Stimulated activated effector memory CD8-positive, alpha-beta T cell treated with anti-CD3 and anti-CD28 coated beads, Interleukin-12 subunit alpha, Interleukin-12 subunit beta, amount 100 ng/mL, for 72 hours (primary cell): ENCODE data around the gene MRPL19.
"Not testable (repeated sequence)": the region's sequence is repeated elsewhere in the genome, so short reads cannot be mapped to it uniquely, and the experiment has no call there.

Experiments
- ATAC-seq: fragments of 150-1000 bp; cut with Tn5 transposase; 2 replicates; pipeline ENCODE4 v1.10.0; 2021
- DNase-seq, 2 donors: peaks; one replicate each; pipeline ENCODE4 v3.0.0; 2021 to 2022; ENCODE audit warnings: low spot score in 2 of 2
- H3K27ac Mint-ChIP-seq: one replicate; pipeline ENCODE4 v1.8.0; 2022; ENCODE audit warnings: mild to moderate bottlenecking, mixed read lengths
- H3K36me3 Mint-ChIP-seq: one replicate; pipeline ENCODE4 v1.8.0; 2022; ENCODE audit warnings: mild to moderate bottlenecking, mixed read lengths
- H3K4me1 Mint-ChIP-seq: one replicate; pipeline ENCODE4 v1.8.0; 2022; ENCODE audit warnings: mixed read lengths
- H3K4me3 Mint-ChIP-seq: one replicate; pipeline ENCODE4 v1.8.0; 2022; ENCODE audit warnings: mild to moderate bottlenecking, mixed read lengths
- H3K9me3 Mint-ChIP-seq: one replicate; pipeline ENCODE4 v1.8.0; 2022; ENCODE audit warnings: mixed read lengths

The MRPL19 gene

GRCh38 chr2:75679556-75679955 is 33.0 kb downstream of the MRPL19 start:
- ATAC-seq (no peak), DNase-seq (no peak)
- Mint-ChIP-seq H3K4me1 (peaks cover 13% of the 10 kb centered on the region), H3K36me3 (peaks cover 20% of the 10 kb centered on the region), H3K4me3 (no peak overlapping the region), H3K27ac (peak overlapping the region; percentile 1), H3K9me3 (no peaks in the 10 kb centered on the region)

DNA sequence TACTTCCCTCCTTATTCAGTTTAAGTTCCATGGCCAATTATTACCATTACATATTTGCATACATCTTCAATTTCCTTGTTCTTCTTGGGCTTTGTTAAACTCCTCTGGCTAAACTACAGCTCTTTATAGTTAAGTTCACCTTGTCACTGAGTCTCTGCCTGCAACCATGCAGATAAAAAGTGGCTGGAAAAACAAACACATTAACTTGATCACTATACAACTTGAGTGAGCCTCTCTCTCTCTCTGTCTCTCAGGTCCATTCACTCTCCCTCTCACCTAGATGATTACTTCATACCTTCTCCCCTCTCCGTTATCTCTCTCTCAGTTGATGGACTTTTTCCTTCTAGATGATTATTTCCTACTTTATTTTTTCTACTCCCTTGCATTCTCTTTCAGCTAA is 33.8 kb downstream of the MRPL19 start:
- Mint-ChIP-seq H3K36me3 (peaks cover 20% of the 10 kb centered on the region), H3K9me3 (no peaks in the 10 kb centered on the region), H3K4me3 (no peak overlapping the region), H3K4me1 (peaks cover 13% of the 10 kb centered on the region), H3K27ac (peak overlapping the region; percentile 60)
- ATAC-seq: no peak
- no peak for DNase-seq

DNA sequence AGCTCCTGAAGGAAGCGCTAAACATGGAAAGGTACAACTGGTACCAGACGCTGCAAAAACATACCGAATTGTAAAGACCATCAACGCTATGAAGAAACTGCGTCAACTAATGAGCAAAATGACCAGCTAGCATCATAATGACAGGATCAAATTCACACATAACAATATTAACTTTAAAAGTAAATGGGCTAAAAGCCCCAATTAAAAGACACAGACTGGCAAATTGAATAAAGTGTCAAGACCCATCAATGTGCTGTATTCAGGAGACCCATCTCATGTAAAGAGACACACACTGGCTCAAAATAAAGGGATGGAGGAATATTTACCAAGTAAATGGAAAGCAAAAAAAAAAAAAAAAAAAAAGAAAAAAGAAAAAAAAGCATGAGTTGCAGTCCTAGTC is 36.8 kb downstream of the MRPL19 start:
- not testable (repeated sequence) for ATAC-seq

DNA sequence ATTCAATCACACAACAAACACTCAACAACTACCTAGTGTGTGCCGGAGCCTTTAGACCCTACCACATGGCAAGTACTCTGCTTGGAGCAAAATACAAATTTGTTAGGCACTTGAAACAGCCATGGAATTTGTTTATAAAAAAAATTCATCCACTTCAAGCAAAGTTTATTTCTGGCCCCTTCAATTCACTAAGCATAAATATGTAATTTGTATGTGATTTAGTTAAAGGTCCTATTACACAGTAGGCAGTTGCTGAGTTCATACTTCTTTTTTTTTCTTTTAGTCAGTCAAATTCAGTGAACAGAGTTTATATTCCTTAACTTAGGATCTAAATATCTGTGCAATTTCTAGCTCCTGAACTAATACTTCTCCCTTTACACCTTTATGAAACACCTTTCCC is 41.6 kb downstream of the MRPL19 start:
- ATAC-seq (no peak), DNase-seq (no peak)
- Mint-ChIP-seq H3K4me1 (peaks cover 9% of the 10 kb centered on the region), H3K9me3 (no peaks in the 10 kb centered on the region), H3K36me3 (peaks cover 70% of the 10 kb centered on the region), H3K4me3 (no peak overlapping the region), H3K27ac (no peak overlapping the region)

More for the DNA sequence above, 36.8 kb downstream of the MRPL19 start:
- not testable (repeated sequence) for H3K27ac Mint-ChIP-seq, H3K4me1 Mint-ChIP-seq, H3K4me3 Mint-ChIP-seq, H3K9me3 Mint-ChIP-seq, DNase-seq
- peaks cover 42% of the 10 kb centered on the region for H3K36me3 Mint-ChIP-seq

GRCh38 chr2:75698918-75699317 is 52.3 kb downstream of the MRPL19 start:
- H3K4me1 Mint-ChIP-seq: no peaks in the 10 kb centered on the region
- no peaks in the 10 kb centered on the region for H3K9me3 Mint-ChIP-seq

DNA sequence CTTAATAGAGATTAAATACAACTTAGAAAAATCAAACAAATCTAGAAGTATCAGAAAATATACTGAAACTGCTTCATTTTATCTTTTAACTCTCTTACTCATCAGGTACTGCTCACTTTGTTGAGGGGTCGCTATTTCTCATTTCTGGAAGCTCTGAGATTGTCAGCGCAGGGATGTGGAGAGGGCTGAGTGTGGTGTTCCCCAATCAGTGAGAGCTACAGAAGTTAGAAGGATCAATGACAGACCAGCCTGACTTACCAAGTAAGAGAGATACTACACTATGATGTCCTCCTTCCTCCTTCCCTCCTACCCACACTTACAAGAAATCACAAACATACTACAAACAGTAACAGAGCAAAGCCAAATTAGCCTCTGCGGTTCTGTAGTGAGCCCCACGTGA is 56.0 kb downstream of the MRPL19 start:
- H3K4me3 Mint-ChIP-seq: no peak overlapping the region
- H3K36me3 Mint-ChIP-seq: peaks cover 89% of the 10 kb centered on the region
- no peaks in the 10 kb centered on the region for H3K9me3 Mint-ChIP-seq
- DNase-seq (no peak), ATAC-seq (no peak)
- no peaks in the 10 kb centered on the region for H3K4me1 Mint-ChIP-seq
- H3K27ac Mint-ChIP-seq: peak overlapping the region; percentile 13

More at GRCh38 chr2:75698918-75699317, 52.3 kb downstream of the MRPL19 start:
- H3K4me3 Mint-ChIP-seq: no peak overlapping the region
- DNase-seq (no peak), ATAC-seq (no peak)
- H3K36me3 Mint-ChIP-seq: peaks cover 84% of the 10 kb centered on the region
- no peak overlapping the region for H3K27ac Mint-ChIP-seq

DNA sequence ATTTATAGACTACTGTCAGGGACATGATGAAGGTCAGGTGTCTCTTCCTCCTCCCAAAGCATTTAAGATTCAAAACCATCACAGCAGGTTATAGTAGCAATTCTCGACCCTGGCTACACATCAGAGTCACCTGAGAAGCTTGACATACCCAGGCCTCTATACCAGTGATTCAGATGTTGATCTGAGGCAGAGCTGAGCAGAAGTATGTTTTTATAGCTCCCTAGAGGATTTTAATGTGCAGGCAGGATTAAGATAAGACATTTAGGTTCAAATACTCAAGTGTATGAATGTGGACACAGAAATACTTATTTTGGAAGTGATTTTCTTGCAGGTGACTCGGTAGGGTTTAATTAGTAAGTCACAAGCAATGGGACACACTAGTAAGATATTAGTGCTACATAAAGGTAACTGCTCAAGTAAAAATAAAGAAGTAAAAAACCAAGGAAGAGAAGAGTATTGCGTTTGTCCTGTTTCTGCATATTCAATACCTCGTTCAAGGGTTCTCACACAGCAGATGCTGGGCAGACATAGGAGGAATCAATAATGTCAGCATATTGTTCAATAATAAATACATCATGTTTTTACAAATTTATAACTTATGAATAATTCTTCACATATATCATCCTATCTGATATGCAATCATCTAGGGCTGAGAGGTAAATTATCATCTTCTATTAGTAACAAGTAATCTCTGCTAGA is 57.2 kb downstream of the MRPL19 start:
- H3K9me3 Mint-ChIP-seq: no peaks in the 10 kb centered on the region
- DNase-seq (no peak), ATAC-seq (no peak)
- H3K4me1 Mint-ChIP-seq: no peaks in the 10 kb centered on the region
- H3K36me3 Mint-ChIP-seq: peaks cover 78% of the 10 kb centered on the region
- H3K4me3 Mint-ChIP-seq: no peak overlapping the region
- no peak overlapping the region for H3K27ac Mint-ChIP-seq

- H3K9me3 Mint-ChIP-seq: no peaks in the 10 kb centered on the region
- H3K4me3 Mint-ChIP-seq: no peak overlapping the region
- H3K36me3 Mint-ChIP-seq: peaks cover 56% of the 10 kb centered on the region
- DNase-seq (no peak), ATAC-seq (no peak)
- H3K27ac Mint-ChIP-seq: no peak overlapping the region
- H3K4me1 Mint-ChIP-seq: peaks cover 7% of the 10 kb centered on the region
Measured at GRCh38 chr2:75705921-75706320, 59.3 kb downstream of the MRPL19 start.

GRCh38 chr2:75707901-75708300 is 61.3 kb downstream of the MRPL19 start:
- no peak for DNase-seq
- peaks cover 7% of the 10 kb centered on the region for H3K4me1 Mint-ChIP-seq
- peak overlapping the region; percentile 63 for H3K27ac Mint-ChIP-seq
- peak overlapping the region; percentile 63 for H3K4me3 Mint-ChIP-seq
- H3K9me3 Mint-ChIP-seq: no peaks in the 10 kb centered on the region
- H3K36me3 Mint-ChIP-seq: peaks cover 36% of the 10 kb centered on the region
- ATAC-seq: no peak

- peaks cover 7% of the 10 kb centered on the region for H3K4me1 Mint-ChIP-seq
- ATAC-seq (no peak), DNase-seq (no peak)
- peak overlapping the region; percentile 24 for H3K27ac Mint-ChIP-seq
- peaks cover 22% of the 10 kb centered on the region for H3K36me3 Mint-ChIP-seq
- H3K4me3 Mint-ChIP-seq: peak overlapping the region; percentile 63
- no peaks in the 10 kb centered on the region for H3K9me3 Mint-ChIP-seq
Measured at GRCh38 chr2:75709297-75709696, 62.7 kb downstream of the MRPL19 start.

- Mint-ChIP-seq H3K4me3 (peak overlapping the region; percentile 63), H3K36me3 (peaks cover 13% of the 10 kb centered on the region), H3K27ac (peak overlapping the region; percentile 96), H3K9me3 (no peaks in the 10 kb centered on the region), H3K4me1 (peaks cover 13% of the 10 kb centered on the region)
- ATAC-seq: peak; percentile 65
- DNase-seq: no peak
Measured at GRCh38 chr2:75710220-75710576, 63.6 kb downstream of the MRPL19 start.

DNA sequence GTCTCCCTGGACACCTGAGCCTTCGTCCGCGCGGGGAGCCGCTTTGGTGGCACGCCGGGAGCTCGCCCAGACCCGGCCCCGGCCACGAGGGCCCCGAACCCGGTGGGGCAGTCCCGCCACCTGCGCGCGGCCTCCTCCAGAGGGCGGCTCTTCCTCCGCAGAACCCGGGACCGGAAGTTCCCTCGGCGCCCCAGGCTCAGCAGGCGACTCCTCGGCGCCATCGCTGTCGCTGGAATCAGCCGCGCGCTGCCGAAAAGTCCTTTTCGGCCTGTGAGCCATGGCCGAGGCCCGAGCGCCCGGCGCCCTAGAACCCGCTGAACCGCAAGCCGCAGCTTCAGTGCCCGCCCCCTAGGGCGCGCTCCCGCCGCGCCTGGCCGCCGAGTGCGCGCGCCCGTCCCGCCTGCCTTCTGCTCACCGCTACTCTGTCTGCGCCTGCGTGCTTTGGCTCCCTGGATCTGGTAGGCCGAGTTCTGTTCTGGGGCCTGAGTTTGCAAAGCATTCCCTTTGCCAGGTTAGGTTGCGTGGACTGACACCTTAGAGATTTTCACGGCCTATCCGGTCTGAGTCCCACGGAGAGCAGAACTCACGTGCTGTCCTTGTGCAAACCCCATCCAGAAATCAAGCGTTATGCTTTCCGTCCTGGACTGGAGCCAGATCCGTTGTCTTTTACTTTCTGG is 64.1 kb downstream of the MRPL19 start, which contains the start of gene GCFC2:
GCFC2 (minus strand) TSS at position 339 of the 677 bp plus-strand sequence; CDS start at position 279, 60 bp downstream.
- H3K4me3 Mint-ChIP-seq: peak within 1 kb of the TSS; percentile 63
- DNase-seq (peak; percentile 86 to 93), ATAC-seq (peak; percentile 90)
- peaks cover 13% of the 10 kb centered on the region for H3K4me1 Mint-ChIP-seq
- H3K27ac Mint-ChIP-seq: peak within 1 kb of the TSS; percentile 96
- peaks cover 8% of the 10 kb centered on the region for H3K36me3 Mint-ChIP-seq
- H3K9me3 Mint-ChIP-seq: no peaks in the 10 kb centered on the region

DNA sequence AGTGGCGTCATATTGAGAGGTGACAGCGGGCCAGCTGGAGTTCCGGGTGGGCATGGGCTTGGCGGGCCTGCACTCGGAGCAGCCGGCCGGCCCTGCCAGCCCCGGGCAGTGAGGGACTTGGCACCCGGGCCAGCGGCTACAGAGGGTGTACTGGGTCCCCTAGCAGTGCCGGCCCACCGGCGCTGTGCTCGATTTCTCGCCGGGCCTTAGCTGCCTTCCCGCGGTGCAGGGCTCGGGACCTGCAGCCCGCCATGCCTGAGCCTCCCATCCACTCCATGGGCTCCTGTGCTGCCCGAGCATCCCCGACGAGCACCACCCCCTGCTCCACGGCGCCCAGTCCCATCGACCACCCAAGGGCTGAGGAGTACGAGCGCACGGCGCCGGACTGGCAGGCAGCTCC is 65.0 kb downstream of the MRPL19 start:
- peak overlapping the region; percentile 63 for H3K4me3 Mint-ChIP-seq
- not testable (repeated sequence) for ATAC-seq, H3K36me3 Mint-ChIP-seq, H3K9me3 Mint-ChIP-seq, DNase-seq
- H3K4me1 Mint-ChIP-seq: peaks cover 13% of the 10 kb centered on the region
- peak overlapping the region; percentile 96 for H3K27ac Mint-ChIP-seq

DNA sequence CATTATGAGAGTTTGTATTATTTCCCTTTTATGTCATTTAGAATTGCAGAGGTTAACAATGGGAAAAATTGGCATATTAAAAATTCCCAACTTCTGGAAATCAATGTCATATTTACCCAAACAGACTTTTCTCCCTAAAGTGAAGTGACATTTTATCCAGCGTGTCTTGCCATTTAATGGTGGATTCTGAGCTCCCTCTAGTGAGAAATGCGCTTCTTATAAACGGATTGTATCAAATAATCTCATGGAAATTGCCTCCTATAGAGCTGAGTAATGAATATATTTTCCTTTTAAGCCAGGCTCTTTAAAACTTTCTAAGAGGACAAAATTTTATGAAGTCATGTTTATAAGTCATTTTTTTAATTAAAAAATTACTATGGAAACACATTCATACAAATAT is 69.8 kb downstream of the MRPL19 start:
- DNase-seq: no peak
- Mint-ChIP-seq H3K27ac (no peak overlapping the region), H3K9me3 (no peaks in the 10 kb centered on the region), H3K4me1 (peaks cover 6% of the 10 kb centered on the region), H3K36me3 (no peaks in the 10 kb centered on the region), H3K4me3 (no peak overlapping the region)
- ATAC-seq: no peak

- H3K27ac Mint-ChIP-seq: no peak overlapping the region
- ATAC-seq (no peak), DNase-seq (no peak)
- H3K4me3 Mint-ChIP-seq: no peak overlapping the region
- H3K9me3 Mint-ChIP-seq: no peaks in the 10 kb centered on the region
- peaks cover 5% of the 10 kb centered on the region for H3K4me1 Mint-ChIP-seq
- no peaks in the 10 kb centered on the region for H3K36me3 Mint-ChIP-seq
Measured at GRCh38 chr2:75719616-75720015, 73.0 kb downstream of the MRPL19 start.

DNA sequence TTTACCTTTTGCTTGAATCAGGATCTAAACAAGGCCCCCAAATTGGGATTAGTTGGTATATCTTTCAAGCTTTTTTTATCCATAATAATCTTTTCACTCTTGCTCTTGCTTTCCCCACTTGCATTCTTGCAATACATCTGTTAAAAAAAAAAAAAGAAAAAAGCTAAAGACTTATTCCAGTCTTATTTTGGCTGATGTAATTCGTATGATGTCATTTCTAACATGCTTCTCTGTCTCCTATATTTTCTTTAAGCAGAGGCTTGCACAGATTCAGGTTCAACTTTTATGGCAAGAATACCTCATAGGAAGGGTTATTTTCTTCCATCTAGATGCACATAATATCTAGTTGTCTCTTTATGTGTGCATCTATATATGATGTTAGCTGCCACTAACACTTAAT is 73.9 kb downstream of the MRPL19 start:
- Mint-ChIP-seq H3K9me3 (no peaks in the 10 kb centered on the region), H3K4me3 (no peak overlapping the region), H3K27ac (no peak overlapping the region), H3K36me3 (no peaks in the 10 kb centered on the region), H3K4me1 (no peaks in the 10 kb centered on the region)
- no peak for DNase-seq
- no peak for ATAC-seq
